GM11168 (cell line): Measurements from ENCODE around the gene GTF2IRD1.

ENCODE experiments used
- in situ Hi-C: fragments of 300-500 bp; cut with MboI; formaldehyde crosslinking; loops from one replicate; pipeline ENCODE4 v1.12.0; 2022; ENCODE audit warnings: low sequenced_read_pairs; ENCODE audit not compliant: unreplicated experiment

GTF2IRD1 gene, protein sequence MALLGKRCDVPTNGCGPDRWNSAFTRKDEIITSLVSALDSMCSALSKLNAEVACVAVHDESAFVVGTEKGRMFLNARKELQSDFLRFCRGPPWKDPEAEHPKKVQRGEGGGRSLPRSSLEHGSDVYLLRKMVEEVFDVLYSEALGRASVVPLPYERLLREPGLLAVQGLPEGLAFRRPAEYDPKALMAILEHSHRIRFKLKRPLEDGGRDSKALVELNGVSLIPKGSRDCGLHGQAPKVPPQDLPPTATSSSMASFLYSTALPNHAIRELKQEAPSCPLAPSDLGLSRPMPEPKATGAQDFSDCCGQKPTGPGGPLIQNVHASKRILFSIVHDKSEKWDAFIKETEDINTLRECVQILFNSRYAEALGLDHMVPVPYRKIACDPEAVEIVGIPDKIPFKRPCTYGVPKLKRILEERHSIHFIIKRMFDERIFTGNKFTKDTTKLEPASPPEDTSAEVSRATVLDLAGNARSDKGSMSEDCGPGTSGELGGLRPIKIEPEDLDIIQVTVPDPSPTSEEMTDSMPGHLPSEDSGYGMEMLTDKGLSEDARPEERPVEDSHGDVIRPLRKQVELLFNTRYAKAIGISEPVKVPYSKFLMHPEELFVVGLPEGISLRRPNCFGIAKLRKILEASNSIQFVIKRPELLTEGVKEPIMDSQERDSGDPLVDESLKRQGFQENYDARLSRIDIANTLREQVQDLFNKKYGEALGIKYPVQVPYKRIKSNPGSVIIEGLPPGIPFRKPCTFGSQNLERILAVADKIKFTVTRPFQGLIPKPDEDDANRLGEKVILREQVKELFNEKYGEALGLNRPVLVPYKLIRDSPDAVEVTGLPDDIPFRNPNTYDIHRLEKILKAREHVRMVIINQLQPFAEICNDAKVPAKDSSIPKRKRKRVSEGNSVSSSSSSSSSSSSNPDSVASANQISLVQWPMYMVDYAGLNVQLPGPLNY

GRCh38 chr7:74453322-74454011 is at the start of gene GTF2IRD1:
Gene GTF2IRD1 (plus strand): TSS chr7:74453906. CDS start chr7:74508081, 54,175 bp downstream.
- in situ Hi-C loops: no loop called here

- in situ Hi-C loops: loop anchor here (10.0 to 25.0 kb wide), 3 partner anchors 200 to 458 kb away; partner anchors contain the start of gene GTF2IRD2
These were observed 49.4 kb upstream of the GTF2IRD1 start for GRCh38 chr7:74404388-74404700.

GRCh38 chr7:74404741-74405140 is 49.0 kb upstream of the GTF2IRD1 start:
- in situ Hi-C loops: loop anchor here (10.0 to 25.0 kb wide), 3 partner anchors 200 to 458 kb away; partner anchors contain the start of gene GTF2IRD2

GRCh38 chr7:74405191-74405898 is 48.4 kb upstream of the GTF2IRD1 start:
- in situ Hi-C loops: loop anchor here (10.0 to 25.0 kb wide), 3 partner anchors 201 to 457 kb away; partner anchors contain the start of gene GTF2IRD2

GRCh38 chr7:74405899-74406512 is 47.7 kb upstream of the GTF2IRD1 start:
- in situ Hi-C loops: loop anchor here (10.0 to 25.0 kb wide), 3 partner anchors 201 to 456 kb away; partner anchors contain the start of gene GTF2IRD2

GRCh38 chr7:74407958-74408357 is 45.7 kb upstream of the GTF2IRD1 start:
- in situ Hi-C loops: loop anchor here (10.0 to 25.0 kb wide), 3 partner anchors 203 to 454 kb away; partner anchors contain the start of gene GTF2IRD2

GRCh38 chr7:74409571-74409970 is 44.1 kb upstream of the GTF2IRD1 start:
- in situ Hi-C loops: loop anchor here (10.0 to 25.0 kb wide), 3 partner anchors 205 to 453 kb away; partner anchors contain the start of gene GTF2IRD2

- in situ Hi-C loops: loop anchor here (25.0 kb wide), 1 partner anchor 452 kb away; the partner anchor contains the start of gene GTF2IRD2
These were observed 42.9 kb upstream of the GTF2IRD1 start for GRCh38 chr7:74410772-74411171.

- in situ Hi-C loops: loop anchor here (25.0 kb wide), 1 partner anchor 451 kb away; the partner anchor contains the start of gene GTF2IRD2
These were observed 42.1 kb upstream of the GTF2IRD1 start for GRCh38 chr7:74411571-74411970.

- in situ Hi-C loops: loop anchor here (25.0 kb wide), 1 partner anchor 450 kb away; the partner anchor contains the start of gene GTF2IRD2
These were observed 41.6 kb upstream of the GTF2IRD1 start for GRCh38 chr7:74412056-74412455.

DNA sequence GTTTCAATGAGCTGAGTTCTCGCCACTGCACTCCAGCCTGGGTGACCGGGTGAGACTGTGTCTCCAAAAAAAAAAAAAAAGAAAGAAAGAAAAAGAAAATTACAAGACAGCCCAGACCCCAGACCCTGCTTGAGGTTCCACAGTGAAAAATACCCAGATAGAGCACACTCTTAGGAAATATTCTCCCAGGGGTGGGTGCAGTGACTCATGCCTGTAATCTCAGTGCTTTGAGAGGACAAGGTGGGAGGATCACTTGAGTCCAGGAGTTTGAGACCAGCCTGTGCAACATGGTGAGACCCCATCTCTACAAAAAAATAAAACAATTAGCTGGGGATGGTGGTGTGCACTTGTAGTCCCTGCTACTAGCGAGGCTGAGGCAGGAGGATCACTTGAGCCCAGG is 41.1 kb upstream of the GTF2IRD1 start:
- in situ Hi-C loops: loop anchor here (25.0 kb wide), 1 partner anchor 450 kb away; the partner anchor contains the start of gene GTF2IRD2

- in situ Hi-C loops: loop anchor here (25.0 kb wide), 1 partner anchor 448 kb away; the partner anchor contains the start of gene GTF2IRD2
These were observed 38.9 kb upstream of the GTF2IRD1 start for GRCh38 chr7:74414595-74415333.

GRCh38 chr7:74417419-74417971 is 36.2 kb upstream of the GTF2IRD1 start:
- in situ Hi-C loops: loop anchor here (25.0 kb wide), 1 partner anchor 445 kb away; the partner anchor contains the start of gene GTF2IRD2

DNA sequence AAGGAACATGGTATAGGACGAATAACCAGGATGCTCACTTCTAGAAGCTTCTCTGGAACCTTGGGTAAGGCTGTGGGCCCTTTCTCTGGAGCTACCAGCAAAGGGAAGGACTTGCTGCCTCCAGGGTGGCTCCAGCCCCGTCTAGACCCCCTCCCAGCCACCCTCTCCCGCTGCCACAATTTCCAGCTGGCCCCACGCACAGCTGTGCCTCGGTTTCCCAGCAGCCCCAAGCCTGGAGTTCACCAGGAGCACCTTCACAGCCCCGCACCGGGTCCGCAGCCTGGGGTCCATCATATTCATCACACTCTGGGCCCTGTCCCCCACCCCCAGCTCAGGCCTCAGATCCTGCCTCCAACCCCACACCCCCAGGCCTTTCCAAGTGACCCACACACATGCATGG is 35.6 kb upstream of the GTF2IRD1 start:
- in situ Hi-C loops: loop anchor here (25.0 kb wide), 1 partner anchor 444 kb away; the partner anchor contains the start of gene GTF2IRD2

- in situ Hi-C loops: loop anchor here (25.0 kb wide), 1 partner anchor 444 kb away; the partner anchor contains the start of gene GTF2IRD2
These were observed 35.2 kb upstream of the GTF2IRD1 start for GRCh38 chr7:74418538-74418937.

GRCh38 chr7:74419232-74419631 is 34.5 kb upstream of the GTF2IRD1 start:
- in situ Hi-C loops: loop anchor here (25.0 kb wide), 1 partner anchor 443 kb away; the partner anchor contains the start of gene GTF2IRD2

- in situ Hi-C loops: loop anchor here (25.0 kb wide), 1 partner anchor 442 kb away; the partner anchor contains the start of gene GTF2IRD2
These were observed 33.7 kb upstream of the GTF2IRD1 start for GRCh38 chr7:74420006-74420405.
